ENCODE results near the gene SDK1.

The SDK1 gene

DNA sequence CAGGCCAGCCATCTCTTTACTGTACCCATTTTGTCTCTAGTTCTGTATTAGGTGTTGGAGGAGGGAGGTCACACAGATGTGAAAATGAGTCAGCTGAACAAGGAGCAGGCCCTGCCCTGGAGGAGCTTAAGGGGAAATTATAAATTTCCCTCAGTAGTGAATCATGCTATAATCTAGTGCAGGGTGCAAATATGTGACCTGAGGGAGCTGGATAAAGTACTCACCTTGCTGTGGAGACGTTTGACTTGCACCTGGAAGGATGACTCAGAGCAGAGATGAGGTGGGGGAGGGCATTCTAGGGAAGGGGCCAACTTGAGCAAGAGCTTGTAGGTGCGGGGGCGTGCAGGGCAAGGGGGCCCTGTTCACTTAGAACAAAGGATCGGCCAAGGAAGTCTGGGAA lies 610.6 kb downstream of the SDK1 start:
- no peak for TF ChIP-seq CTCF (IDR thresholded peaks at IDR 0.05; ENCODE audit: low read depth, low read length, missing control alignments)
- no peak for DNase-seq (ENCODE audit: low read depth)
- H3K4me3 ChIP-seq (ENCODE audit: low read depth, low read length) = no peak overlapping the region

DNA sequence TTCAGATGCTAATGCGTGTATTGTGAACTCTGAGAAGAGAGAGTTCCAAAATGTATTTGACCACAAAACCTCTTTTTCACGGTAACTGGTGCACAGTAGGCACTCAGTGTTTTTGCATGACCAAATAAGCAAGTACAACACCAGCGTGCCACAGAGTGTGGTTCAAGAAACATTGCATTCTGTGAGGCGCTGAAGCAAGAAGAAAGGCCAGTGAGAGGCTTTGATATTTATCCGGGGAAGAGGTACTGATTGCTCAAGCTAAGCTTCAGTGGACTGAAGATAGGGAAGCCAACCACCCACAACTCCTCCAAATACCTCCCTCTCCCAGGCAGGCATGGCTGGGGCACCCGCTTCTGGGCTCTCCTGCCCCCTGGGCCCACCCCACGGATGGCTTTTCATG lies 611.2 kb downstream of the SDK1 start:
- no peak for DNase-seq (ENCODE audit: low read depth)
- H3K4me3 ChIP-seq (ENCODE audit: low read depth, low read length) = no peak overlapping the region
- no peak for TF ChIP-seq CTCF (IDR thresholded peaks at IDR 0.05; ENCODE audit: low read depth, low read length, missing control alignments)

DNA sequence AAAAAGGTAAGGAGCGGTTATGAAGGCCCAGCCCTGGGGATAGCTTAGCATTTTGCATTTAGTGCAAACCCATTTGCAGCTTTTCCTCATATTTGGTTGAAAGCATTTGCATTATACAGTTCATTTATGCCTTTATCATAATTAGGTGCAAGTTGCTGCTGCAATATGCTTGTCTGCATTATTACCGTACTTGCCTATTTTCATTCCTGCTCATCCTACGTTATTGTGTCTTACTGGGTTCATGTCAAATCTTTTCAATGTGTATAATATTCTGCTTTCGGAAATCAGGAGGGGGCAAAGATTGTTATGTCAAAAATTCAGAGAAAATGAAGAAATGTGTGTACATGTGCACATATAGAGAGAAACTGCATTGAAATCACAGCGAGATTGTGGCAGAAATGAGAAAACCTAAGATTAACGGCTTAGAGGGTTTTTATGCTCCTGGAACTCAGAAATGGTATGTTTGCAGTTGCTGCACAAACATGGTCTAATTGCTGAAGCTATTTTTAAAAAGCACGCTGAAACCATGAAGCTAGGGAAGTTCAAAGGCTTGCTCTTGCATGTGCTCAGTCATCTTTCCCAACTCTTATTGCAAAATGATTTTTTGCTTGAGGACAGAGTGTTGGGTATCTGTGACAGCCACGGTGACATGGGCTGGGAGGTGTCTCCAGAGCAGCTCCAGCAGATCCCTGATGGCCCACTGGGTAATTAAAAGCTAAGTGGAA lies 613.2 kb downstream of the SDK1 start:
- DNase-seq (ENCODE audit: low read depth) = no peak
- no peak for TF ChIP-seq CTCF (IDR thresholded peaks at IDR 0.05; ENCODE audit: low read depth, low read length, missing control alignments)
- H3K4me3 ChIP-seq (ENCODE audit: low read depth, low read length) = no peak overlapping the region

DNA sequence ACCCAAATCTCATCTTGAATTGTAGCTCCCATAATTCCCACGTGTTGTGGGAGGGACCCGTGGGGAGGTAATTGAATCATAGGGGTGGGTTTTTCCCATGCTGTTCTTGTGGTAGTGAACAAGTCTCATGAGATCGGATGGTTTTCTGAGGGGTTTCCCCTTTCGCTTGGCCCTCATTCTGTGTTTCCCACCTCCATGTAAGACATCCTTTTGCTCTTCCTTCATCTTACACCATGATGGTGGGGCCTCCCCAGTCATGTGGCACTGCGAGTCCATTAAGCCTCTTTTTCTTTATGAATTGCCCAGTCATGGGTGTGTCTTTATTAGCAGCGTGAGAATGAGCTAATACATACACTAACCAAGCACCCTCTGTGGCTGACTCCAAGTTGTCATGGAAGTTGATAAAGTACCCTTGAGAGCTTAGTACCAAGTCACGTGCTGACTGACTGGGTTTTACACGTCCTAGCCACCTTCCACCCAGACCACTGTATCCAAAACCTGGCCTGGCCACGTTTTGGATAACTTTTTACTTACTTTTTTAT lies 614.4 kb downstream of the SDK1 start:
- no peak for TF ChIP-seq CTCF (IDR thresholded peaks at IDR 0.05; ENCODE audit: low read depth, low read length, missing control alignments)

GRCh38 chr7:3916146-3916545 lies 615.1 kb downstream of the SDK1 start:
- H3K4me3 ChIP-seq (ENCODE audit: low read depth, low read length) = no peak overlapping the region
- no peak for DNase-seq (ENCODE audit: low read depth)
- no peak for TF ChIP-seq CTCF (IDR thresholded peaks at IDR 0.05; ENCODE audit: low read depth, low read length, missing control alignments)

More for the DNA sequence above, 614.4 kb downstream of the SDK1 start:
- DNase-seq (ENCODE audit: low read depth) = no peak
- H3K4me3 ChIP-seq (ENCODE audit: low read depth, low read length) = no peak overlapping the region

DNA sequence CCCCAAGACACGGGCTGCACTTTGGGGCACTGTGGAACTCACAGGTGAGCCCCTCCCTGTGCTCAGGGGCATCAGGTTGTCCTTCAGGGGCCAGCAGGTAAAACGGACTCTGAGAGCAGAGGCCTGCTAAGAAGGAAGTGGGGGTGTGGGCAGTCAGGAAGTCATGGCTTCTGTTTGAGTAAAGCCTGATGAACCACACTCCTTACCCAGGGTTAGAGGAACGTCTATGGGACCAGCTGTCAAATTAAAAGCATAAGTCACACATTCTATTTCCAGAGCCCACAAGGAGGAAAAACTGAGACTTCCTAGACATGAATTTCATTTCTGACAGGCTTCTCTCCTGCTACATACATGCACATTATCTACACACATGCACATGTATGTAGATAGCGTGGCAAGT lies 616.4 kb downstream of the SDK1 start:
- TF ChIP-seq CTCF (IDR thresholded peaks at IDR 0.05; ENCODE audit: low read depth, low read length, missing control alignments) = no peak
- H3K4me3 ChIP-seq (ENCODE audit: low read depth, low read length) = no peak overlapping the region
- no peak for DNase-seq (ENCODE audit: low read depth)

DNA sequence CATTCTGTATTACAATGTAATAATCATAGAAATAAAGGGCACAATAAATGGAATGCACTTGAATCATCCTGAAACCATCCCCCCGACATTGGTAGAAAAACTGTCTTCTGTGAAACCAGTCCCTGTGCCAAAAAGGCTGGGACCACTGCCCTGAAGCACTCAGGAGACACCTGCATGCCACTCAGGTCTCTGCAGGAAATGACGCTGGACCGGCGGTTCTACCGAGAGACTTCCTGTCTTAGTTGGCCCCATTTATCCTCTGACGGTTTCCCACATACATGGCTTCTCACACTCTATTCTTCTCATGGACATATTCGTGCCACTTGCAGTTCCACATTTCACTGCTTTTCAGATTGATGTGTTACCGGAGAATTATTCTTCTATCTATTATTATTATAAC lies 617.5 kb downstream of the SDK1 start:
- DNase-seq (ENCODE audit: low read depth) = no peak
- H3K4me3 ChIP-seq (ENCODE audit: low read depth, low read length) = no peak overlapping the region
- TF ChIP-seq CTCF (IDR thresholded peaks at IDR 0.05; ENCODE audit: low read depth, low read length, missing control alignments) = no peak
